ENCODE results near the gene MYO1A. TPM values are rescaled to one million over a fixed set of nuclear protein-coding genes. Genes with fewer than 3 reads are reported as not detected.
"Not testable (repeated sequence)": the region's sequence is repeated elsewhere in the genome, so short reads cannot be mapped to it uniquely, and the experiment has no call there.

Gene MYO1A
- polyA plus RNA-seq, 10 donors, result 0.11 to 0.71 (median 0.33) TPM; not detected in 4

DNA sequence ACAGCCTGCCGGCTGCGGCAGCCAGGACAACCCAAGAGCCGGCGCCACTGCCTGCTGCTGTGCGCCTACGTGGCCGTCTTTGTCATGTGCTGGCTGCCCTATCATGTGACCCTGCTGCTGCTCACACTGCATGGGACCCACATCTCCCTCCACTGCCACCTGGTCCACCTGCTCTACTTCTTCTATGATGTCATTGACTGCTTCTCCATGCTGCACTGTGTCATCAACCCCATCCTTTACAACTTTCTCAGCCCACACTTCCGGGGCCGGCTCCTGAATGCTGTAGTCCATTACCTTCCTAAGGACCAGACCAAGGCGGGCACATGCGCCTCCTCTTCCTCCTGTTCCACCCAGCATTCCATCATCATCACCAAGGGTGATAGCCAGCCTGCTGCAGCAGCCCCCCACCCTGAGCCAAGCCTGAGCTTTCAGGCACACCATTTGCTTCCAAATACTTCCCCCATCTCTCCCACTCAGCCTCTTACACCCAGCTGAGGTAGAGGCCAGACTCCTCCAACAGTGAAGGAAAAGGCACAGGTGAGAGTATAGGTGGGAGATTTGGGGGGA is 53.9 kb downstream of the MYO1A start:
- no peak for DNase-seq

DNA sequence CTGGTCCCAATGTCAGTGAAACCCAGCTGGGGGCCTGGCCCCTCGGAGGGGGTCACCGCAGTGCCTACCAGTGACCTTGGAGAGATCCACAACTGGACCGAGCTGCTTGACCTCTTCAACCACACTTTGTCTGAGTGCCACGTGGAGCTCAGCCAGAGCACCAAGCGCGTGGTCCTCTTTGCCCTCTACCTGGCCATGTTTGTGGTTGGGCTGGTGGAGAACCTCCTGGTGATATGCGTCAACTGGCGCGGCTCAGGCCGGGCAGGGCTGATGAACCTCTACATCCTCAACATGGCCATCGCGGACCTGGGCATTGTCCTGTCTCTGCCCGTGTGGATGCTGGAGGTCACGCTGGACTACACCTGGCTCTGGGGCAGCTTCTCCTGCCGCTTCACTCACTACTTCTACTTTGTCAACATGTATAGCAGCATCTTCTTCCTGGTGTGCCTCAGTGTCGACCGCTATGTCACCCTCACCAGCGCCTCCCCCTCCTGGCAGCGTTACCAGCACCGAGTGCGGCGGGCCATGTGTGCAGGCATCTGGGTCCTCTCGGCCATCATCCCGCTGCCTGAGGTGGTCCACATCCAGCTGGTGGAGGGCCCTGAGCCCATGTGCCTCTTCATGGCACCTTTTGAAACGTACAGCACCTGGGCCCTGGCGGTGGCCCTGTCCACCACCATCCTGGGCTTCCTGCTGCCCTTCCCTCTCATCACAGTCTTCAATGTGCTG is 54.6 kb downstream of the MYO1A start:
- no peak for DNase-seq

DNA sequence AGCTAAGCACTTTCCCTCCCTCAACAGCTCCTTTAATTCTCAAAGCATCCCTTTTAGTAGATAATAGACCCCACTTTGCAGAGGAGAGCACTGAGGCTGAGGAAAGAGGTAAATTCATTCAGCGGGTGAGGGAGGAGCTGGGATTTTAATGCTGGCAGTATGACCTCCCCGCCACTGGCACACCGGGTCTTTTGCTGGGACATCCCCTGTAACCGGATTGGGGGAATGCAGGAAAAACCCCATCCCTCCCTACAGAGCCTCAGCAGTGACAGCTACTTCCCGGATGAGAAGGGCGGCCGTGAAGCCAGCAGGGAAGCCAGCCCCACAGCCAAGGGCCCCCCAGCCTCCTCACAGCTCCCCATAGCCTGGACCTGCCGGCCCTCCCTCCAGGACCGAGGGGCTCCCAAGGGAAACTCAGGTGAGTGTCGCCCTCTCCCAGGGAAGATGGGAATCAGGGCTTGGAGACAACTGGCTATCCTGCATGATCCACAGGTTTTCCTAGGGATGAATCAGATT is 55.6 kb downstream of the MYO1A start:
- DNase-seq, result no peak

DNA sequence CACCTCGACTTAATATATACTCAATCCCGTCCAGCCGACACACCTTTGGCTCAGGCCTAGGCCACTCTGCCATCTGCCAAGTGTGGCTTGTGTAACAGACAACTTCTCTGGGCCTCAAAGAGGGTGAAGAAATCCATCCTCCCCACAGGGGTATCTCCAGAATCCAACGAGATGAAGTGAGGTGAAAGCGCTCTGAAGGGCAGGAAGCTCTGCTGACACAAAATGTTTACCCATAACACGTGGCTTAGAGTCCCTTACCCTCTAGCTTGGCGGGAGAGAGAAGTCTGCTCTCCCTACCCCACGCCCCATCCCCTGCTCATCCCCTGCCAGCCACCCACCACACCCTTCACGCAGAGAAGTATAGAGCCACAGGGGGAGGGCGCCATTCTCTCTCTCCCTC is 56.6 kb downstream of the MYO1A start:
- DNase-seq, result no peak

DNA sequence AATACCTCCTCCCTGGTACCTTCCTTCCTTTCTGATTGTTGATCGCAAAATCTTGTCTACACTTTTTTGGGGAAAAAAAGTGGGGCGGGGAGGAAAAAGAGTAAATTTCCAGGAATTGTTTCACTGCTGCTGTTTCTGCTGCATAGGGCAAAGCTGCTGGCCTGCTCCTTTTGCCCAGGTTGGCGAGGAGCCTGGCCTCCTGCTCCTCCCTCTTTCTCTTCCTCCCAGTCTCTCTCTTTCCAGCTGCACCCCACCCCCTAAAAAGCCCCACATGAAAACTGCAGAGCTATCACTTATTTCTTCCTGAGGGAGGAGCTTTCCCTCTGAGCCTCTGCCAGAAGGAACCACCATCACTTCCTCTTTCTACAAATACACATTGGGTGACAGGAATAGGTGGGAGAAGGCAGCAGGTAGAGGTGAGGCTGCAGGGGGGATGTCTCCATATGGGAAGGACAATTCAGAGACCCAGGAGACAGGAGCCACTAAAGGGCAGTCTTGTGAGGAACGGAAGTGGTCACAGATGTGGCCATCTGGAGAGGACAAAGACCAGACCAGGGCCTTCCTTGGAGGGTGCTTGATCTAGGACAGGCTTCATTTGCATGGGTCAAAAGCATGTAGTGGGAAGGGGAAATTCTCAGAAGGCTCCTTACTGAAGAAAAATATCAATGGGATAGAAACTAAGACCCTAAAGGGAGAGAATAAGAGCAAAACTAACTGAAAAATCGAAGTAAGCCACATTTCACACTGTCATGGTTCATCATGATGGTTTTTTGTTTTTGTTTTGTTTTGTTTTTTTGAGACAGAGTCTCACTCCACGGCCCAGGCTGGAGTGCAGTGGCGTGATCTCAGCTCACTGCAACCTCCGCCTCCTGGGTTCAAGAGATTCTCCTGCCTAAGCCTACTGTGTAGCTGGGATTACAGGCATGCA is 58.3 kb downstream of the MYO1A start:
- DNase-seq, result peak in 2 of 3 donors; percentile 19 to 64

DNA sequence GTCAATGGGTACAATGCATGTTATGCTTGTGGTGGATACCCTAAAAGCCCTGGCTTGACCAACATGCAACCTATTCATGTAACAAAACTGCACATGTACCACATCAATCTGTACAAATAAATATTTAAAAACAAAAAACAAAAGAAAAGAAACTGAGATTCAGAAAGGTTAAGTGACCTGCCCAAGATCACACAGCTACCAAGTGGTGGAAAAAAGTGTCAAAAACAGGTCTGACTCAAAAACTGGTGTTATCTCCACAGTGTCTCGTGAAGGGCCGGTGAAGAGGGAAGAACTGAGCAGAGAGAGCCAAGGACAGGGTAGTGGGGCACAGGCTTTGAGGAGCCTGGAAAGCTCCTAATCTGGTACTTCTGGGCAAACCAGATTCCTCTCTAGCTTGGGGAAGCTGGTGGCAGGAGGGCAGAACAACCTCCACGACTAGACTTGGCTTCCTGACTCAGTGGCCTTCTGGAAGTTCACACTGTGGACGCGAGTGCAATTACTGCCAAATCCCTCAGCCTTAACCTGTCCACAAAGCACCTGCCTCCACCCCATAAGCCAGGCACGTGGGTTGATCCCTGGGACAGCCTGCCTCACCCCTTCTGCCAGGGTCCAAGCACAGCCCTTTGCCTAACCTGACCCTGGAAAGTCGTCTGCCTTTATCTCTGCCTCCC is 59.1 kb downstream of the MYO1A start:
- no peak for DNase-seq

DNA sequence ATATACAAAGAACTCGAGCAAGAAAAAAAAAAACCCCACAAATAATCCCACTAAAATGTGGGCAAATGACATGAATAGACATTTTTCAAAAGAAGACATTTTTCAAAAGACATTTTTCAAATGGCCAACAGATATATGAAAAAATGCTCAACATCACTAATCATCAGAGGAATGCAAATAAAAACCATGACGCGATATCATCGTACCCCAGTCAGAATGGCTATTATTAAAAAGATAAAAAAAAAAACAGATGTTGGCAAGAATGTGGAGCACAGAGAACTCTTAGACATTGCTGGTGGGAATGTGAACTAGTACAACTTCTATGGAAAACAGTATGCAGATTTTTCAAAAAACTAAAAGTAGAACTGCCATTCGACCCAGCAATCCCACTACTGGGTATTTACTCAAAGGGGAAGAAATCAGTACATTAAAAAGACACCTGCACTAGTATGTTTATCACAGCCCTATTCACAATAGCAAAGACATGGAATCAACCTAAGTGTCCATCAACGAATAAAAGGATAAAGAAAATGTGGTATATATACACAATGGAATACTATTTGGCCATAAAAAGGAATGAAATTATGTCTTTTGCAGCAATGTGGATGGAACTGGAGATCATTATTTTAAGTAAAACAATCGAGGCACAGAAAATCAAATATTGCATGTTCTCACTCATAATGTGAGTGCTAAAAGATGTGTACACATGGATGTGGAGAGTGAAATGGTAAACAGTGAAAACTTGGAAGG is 59.9 kb downstream of the MYO1A start:
- DNase-seq, result no peak

DNA sequence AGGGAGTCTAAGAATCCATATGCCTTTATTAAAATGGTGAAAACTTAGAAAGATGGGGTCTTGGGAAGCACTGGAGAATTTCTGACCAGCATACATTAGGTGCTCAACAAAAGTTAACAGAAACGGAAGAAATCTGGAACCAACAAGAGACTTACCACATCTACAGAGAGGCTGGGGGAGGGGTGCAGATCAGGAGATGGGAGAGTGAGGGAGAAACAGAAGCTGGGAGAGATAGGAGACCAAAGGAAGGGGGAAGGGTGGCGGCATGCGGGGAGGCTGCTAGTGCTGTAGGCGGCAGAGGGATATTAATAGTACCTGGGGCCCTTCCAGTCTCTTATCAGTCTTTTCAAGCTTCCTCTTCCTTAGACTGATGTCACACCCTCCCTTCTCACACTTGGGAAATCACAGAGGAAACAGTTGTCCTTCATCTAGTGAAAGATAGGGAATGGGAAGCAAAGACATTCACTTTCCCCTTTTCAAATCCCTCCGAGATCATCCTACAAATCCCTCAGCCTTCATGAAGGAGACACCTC is 61.7 kb downstream of the MYO1A start:
- no peak for DNase-seq

DNA sequence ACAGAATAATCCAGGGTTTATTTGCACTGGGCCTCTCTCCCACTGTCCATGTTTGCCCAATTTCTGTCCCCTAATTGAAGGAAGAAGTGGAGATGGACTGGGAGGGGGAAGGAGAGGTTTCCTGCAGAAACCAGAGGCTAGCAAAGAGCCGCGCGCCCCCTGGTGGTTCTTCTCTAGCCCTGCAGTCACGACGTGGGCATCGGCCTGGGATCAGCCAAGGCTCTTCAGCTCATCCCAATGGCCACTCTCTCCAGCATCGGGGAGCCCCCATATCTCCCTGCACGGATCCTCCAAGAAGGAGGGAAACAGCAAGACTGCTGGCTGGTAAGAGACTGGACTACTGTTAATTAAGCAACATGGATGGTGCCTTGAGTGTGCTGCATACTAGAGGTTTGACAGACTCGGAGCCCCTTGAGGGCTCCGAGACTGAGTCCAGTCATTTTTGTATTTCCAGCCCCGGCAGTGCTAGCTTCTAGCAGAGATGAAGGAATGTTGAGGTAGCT is 62.3 kb downstream of the MYO1A start:
- DNase-seq, result peak; percentile 51 to 85 (median 76)

DNA sequence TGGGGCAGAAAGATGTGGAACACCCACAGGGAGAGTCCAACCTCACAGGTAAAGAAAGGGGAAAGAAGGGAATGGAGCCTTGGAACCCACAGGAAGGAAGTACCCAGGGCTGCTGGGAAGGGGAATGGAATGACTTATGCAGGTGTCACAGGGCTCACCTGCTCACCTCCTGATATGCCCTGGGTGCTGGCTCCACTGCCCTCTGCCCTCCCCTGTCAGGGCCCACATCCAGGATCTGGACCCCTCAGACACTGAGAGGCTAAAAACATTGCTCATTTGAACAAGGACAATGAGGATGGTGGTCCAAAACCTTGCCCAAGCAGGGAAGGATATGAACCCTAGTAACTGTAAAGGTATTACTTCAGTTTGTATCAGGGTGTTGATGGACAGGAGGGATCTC is 62.9 kb downstream of the MYO1A start:
- no peak for DNase-seq

DNA sequence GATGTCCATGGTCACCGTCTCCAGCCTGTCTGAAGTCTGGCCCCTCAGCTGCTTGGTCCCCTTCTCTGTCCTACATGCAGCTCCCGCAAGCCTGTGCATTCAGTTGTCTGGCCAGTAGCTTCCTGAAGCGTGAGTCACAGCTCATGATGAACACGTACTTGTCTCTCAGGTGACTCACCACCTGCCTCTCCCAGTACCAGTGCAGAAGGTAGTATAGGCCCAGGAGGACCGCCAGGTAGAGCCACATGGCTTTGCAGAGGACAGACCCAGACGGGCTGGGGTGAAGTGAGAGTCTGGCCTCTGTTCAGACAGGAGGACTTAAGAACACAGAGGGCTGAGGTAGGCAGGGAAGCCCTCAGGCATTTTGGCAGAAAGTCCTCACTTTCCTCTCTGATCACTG is 64.2 kb downstream of the MYO1A start:
- not testable (repeated sequence) for DNase-seq

DNA sequence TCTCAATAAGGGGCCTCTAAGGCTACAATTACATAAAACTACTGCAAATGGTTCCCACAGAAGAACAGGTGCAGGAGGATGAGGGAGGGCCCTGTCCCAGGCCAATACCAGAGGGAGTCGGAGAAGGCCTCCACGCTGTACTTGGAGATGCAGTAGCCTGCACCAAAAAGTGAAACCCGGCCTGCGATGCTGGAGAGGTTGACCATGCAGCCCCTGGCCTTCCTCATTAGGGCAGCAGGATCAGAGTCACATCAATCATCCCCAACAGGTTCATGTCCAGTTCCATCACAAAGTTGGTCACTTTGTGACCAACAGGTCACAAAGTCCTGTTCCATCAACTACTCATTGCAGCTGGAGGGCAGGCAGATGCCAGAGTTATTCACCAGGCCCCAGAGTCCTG is 66.5 kb downstream of the MYO1A start:
- DNase-seq, result no peak

DNA sequence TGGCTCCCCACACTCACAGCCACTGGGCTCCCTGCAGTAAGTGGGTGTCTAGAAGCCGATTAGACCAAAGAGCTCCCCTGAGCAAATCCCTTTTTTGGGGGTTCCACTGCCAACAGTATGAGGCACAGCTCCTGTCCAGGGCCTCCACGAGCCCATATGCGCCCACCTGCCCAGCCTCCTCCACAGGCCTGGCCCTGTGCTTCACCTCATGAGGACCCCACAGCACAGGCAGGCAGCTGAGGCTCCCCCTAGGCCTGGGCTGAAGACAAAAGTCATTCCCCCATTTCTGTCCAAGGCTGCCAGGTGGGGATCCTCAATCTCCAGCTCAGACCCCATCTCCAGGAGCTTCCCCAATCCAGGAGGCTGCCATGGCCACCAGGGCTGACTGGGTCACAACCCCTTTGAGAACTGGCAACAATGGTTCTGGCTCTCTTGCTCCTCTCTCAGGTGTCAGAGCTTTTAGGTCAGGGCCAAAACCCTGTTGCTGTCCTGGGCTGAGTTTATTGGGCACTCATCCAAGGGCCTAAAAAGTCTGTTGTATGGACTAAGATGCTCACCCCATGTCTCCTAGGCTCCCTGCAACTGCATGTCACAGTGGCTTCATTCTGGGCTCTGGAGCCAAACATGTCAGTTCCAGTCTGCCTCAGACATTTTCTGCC is 67.2 kb downstream of the MYO1A start:
- DNase-seq, result not testable (repeated sequence)

DNA sequence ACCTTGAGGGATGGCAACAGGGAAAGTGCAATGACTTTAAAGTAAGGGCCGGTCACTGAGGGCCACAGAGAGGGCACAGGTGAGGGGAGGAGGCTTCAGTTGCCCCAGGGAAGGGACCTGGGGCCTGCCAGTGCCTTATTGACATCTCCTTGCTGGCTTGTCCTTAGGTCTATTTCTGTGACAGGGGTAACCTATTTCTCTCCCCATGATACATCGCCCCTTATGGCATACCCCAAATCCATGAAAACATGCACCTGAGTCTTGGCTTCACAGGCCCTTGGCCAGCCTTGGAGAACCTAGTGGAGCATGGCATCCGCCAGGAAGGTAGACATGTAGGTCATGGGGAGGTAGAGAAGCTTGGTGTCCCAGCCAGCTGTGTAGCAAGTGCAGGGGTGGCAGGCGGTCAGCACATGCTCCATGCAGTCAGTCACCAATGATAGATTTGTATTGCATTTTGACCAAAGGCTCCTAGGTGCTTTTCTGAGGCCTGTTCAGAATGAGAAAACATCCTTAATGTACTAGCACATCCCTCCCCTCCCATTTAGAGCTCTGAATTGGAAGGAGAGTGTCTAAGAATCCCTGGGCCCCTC is 68.9 kb downstream of the MYO1A start:
- DNase-seq, result no peak

DNA sequence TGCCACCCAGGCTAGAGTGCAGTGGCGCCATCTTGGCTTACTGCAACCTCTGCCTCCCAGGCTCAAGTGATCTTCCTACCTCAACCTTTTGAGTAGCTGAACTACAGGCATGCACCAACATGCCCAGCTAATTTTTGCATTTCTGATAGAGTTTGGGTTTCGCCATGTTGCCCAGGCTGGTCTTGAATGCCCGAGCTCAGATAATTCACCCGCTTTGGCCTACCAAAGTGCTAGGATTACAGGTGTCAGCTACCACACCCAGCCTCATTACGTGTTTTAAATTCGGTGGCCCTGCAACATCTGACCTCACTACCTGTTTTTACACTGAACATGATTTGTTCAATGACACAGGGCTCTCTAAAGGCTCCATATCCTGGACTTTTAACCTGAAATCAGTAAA is 69.7 kb downstream of the MYO1A start:
- no peak for DNase-seq

DNA sequence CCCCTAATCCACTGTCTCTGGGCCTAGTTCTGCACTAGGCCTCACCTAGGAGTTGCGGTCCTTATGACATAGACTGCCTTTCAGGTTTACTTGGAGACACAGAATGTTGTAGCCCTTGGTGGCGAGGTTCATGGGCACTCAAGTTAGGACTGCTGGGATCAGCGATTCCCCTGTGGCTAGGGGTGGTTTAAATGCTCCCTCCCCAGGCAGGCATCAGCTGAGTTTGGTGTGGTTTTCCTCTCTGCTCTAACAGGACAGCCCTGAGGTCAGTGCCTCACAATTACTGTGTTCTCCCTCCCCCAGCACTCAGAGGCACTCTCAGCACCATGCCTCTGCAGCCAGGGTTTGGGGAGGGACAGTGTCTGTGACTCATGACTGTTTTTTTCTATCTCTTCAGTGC is 70.3 kb downstream of the MYO1A start:
- no peak for DNase-seq
